Body of pancreas (tissue), 4 donors: ENCODE measurements around the gene DRD4.

ENCODE experiments used
- POLR2A ChIP-seq, 3 donors: fragments of 450-650 bp; IDR thresholded peaks; one replicate each; pipeline ENCODE4 v1.6.1; 2016; ENCODE audit warnings: antibody characterized with exemption in 3 of 3, mild to moderate bottlenecking in 2 of 3
- TF ChIP-seq, protein P1 (sequence below), 7 experiments: fragments of 450-650 bp in 4 of 7; fragments of 200-600 bp in 3 of 7; sonication (generic) in 3 of 7; IDR thresholded peaks; one replicate each; pipeline ENCODE4 v1.5.1; 2016 to 2019; ENCODE audit warnings: antibody characterized with exemption in 7 of 7

DNA sequence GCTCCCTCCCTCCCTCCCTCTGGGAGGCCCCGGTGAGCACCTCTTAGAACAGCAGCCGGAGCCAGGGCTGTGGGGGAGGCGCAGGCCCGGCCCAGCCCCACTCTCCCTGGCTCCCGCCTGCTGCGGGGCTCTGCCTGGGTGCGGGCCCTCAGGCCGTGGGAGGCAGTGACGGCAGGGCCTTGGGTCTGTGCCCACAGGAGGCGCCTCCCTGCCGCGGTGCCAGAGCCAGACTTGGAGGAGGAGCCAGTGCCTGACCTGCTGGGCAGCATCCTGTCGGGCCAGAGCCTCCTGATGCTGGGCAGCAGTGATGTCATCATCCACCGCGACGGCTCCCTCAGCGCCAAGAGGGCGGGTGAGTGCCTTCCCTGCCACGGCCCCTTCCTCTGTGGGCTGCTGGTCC, 30.8 kb upstream of the DRD4 start:
- TF ChIP-seq, protein P1, sequence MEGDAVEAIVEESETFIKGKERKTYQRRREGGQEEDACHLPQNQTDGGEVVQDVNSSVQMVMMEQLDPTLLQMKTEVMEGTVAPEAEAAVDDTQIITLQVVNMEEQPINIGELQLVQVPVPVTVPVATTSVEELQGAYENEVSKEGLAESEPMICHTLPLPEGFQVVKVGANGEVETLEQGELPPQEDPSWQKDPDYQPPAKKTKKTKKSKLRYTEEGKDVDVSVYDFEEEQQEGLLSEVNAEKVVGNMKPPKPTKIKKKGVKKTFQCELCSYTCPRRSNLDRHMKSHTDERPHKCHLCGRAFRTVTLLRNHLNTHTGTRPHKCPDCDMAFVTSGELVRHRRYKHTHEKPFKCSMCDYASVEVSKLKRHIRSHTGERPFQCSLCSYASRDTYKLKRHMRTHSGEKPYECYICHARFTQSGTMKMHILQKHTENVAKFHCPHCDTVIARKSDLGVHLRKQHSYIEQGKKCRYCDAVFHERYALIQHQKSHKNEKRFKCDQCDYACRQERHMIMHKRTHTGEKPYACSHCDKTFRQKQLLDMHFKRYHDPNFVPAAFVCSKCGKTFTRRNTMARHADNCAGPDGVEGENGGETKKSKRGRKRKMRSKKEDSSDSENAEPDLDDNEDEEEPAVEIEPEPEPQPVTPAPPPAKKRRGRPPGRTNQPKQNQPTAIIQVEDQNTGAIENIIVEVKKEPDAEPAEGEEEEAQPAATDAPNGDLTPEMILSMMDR (IDR thresholded peaks at IDR 0.05): no peak
- no peak for TF ChIP-seq POLR2A (IDR thresholded peaks at IDR 0.05)
